Mesendoderm (in vitro differentiated cells): ENCODE measurements around the gene ARHGAP28.

Experiments
- DNase-seq: peaks from one replicate; pipeline ENCODE4 v3.0.0; 2013
- H2AK5ac ChIP-seq: 2 replicates; pipeline ENCODE4 v1.6.1; 2013; ENCODE audit warnings: low read length, inconsistent platforms
- H2BK120ac ChIP-seq: 2 replicates; pipeline ENCODE4 v1.6.1; 2013; ENCODE audit warnings: low read depth, mild to moderate bottlenecking, low read length, moderate library complexity, mixed read lengths
- H2BK15ac ChIP-seq: replicated peaks from 2 replicates; pipeline ENCODE4 v1.6.1; 2013; ENCODE audit warnings: low read depth, mild to moderate bottlenecking, moderate library complexity
- H2BK5ac ChIP-seq: 2 replicates; pipeline ENCODE4 v1.6.1; 2013; ENCODE audit warnings: low read length, inconsistent platforms
- H3K18ac ChIP-seq: 2 replicates; pipeline ENCODE4 v1.6.1; 2013; ENCODE audit warnings: mild to moderate bottlenecking, low read length, mixed read lengths
- H3K23ac ChIP-seq: one replicate; pipeline ENCODE4 v1.6.1; 2013; ENCODE audit warnings: low read length
- H3K27ac ChIP-seq: 2 replicates; pipeline ENCODE4 v1.5.1; 2013; ENCODE audit warnings: low read depth, mild to moderate bottlenecking, inconsistent platforms, low read length, moderate library complexity
- H3K27me3 ChIP-seq: 2 replicates; pipeline ENCODE4 v1.6.1; 2013; ENCODE audit warnings: low read length, control low read depth, mild to moderate bottlenecking, inconsistent platforms; ENCODE audit not compliant: insufficient read depth, poor library complexity
- H3K36me3 ChIP-seq: 2 replicates; pipeline ENCODE4 v1.6.1; 2013; ENCODE audit warnings: low read length, inconsistent platforms; ENCODE audit not compliant: control insufficient read depth, insufficient read depth
- H3K4ac ChIP-seq: one replicate; pipeline ENCODE4 v1.6.1; 2013; ENCODE audit warnings: low read depth, mild to moderate bottlenecking, low read length, moderate library complexity
- H3K4me1 ChIP-seq: 2 replicates; pipeline ENCODE4 v1.6.1; 2013; ENCODE audit warnings: low read depth, low read length, inconsistent platforms; ENCODE audit not compliant: control insufficient read depth
- H3K4me2 ChIP-seq: 2 replicates; pipeline ENCODE4 v1.6.1; 2013; ENCODE audit warnings: low read length
- H3K4me3 ChIP-seq: 2 replicates; pipeline ENCODE4 v1.5.1; 2013; ENCODE audit warnings: mild to moderate bottlenecking, low read length
- H3K56ac ChIP-seq: one replicate; pipeline ENCODE4 v1.6.1; 2013; ENCODE audit warnings: low read length
- H3K79me1 ChIP-seq: 2 replicates; pipeline ENCODE4 v1.6.1; 2013; ENCODE audit warnings: low read length, inconsistent platforms
- H3K79me2 ChIP-seq: 2 replicates; pipeline ENCODE4 v1.6.1; 2013; ENCODE audit warnings: mild to moderate bottlenecking, low read length; ENCODE audit not compliant: control insufficient read depth, insufficient read depth
- H3K9ac ChIP-seq: 2 replicates; pipeline ENCODE4 v1.6.1; 2013; ENCODE audit warnings: low read length, inconsistent platforms
- H4K5ac ChIP-seq: one replicate; pipeline ENCODE4 v1.6.1; 2013; ENCODE audit warnings: low read length
- H4K8ac ChIP-seq: one replicate; pipeline ENCODE4 v1.6.1; 2013; ENCODE audit warnings: low read depth, mild to moderate bottlenecking, control low read depth, low read length, moderate library complexity
- WGBS: extraction: QIAGEN DNeasy Blood & Tissue Kit; methylation state at CpG from one replicate; pipeline ENCODE4 v1.1.7; 2013; ENCODE audit warnings: low lambda C conversion rate, missing lambda C conversion rate; ENCODE audit not compliant: insufficient coverage; ENCODE audit errors: extremely low coverage; 5-methylcytosine and 5-hydroxymethylcytosine counted together

ARHGAP28 gene

DNA sequence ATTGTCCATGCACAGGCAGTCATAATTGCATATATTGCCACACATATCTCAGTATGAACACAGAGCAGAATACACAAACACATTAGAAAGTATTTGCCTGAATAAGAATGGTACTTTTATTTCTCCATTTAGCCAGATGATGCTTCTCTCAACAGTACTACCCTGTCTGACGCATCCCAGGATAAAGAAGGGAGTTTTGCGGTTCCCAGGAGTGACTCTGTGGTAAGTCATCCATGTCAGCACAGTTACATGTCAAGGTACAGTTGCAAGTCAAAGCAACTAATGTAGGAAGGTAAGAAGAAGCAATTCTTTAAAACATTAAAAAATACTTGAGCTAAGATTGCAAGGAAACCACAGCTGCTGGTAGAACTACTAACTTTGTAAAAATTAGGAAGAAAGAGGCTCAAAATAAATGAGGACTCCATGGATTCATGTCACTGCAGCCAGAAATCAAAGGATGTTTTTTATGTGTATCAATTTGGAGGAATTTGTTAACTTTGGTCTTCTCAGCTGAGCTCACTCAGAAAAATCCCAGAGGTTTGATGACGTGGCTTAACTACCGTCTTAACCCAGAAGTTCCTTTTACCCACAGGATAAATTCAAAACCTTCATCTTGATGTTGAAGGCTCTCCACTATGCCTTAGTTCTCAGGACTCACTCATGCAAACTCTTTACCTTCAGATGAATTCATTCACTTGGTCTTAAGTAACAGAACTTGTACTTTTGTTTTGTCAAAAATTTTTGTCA, 130.3 kb downstream of the ARHGAP28 start:
- H3K36me3 ChIP-seq, result no peaks in the 10 kb centered on the region
- no peaks in the 10 kb centered on the region for H3K79me2 ChIP-seq
- H3K27ac ChIP-seq, result no peak overlapping the region
- H2BK120ac ChIP-seq, result no peak overlapping the region
- no peak overlapping the region for H3K56ac ChIP-seq
- H2BK15ac ChIP-seq, result no peak overlapping the region
- H4K5ac ChIP-seq, result no peak overlapping the region
- H2BK5ac ChIP-seq, result no peak overlapping the region
- H2AK5ac ChIP-seq, result no peak overlapping the region
- no peak overlapping the region for H3K23ac ChIP-seq
- H3K79me1 ChIP-seq, result no peaks in the 10 kb centered on the region
- no peak overlapping the region for H3K4me2 ChIP-seq
- no peak overlapping the region for H3K4ac ChIP-seq
- H3K9ac ChIP-seq, result no peak overlapping the region
- no peak overlapping the region for H3K4me3 ChIP-seq
- no peak overlapping the region for H4K8ac ChIP-seq
- H3K18ac ChIP-seq, result no peak overlapping the region
- WGBS, result no CpG with 5 or more reads among the region's 4 CpGs
- H3K27me3 ChIP-seq, result no peaks in the 10 kb centered on the region
- peaks cover 12% of the 10 kb centered on the region for H3K4me1 ChIP-seq
- no peak for DNase-seq

GRCh38 chr18:6860804-6861448, 131.4 kb downstream of the ARHGAP28 start:
- H2BK120ac ChIP-seq, result no peak overlapping the region
- H2AK5ac ChIP-seq, result no peak overlapping the region
- no peak overlapping the region for H3K4me3 ChIP-seq
- H3K56ac ChIP-seq, result no peak overlapping the region
- WGBS, result no CpG with 5 or more reads among the region's 4 CpGs
- H4K8ac ChIP-seq, result no peak overlapping the region
- DNase-seq, result no peak
- no peak overlapping the region for H3K18ac ChIP-seq
- no peak overlapping the region for H2BK5ac ChIP-seq
- H3K23ac ChIP-seq, result no peak overlapping the region
- H3K79me1 ChIP-seq, result no peaks in the 10 kb centered on the region
- H3K27me3 ChIP-seq, result no peaks in the 10 kb centered on the region
- H3K9ac ChIP-seq, result no peak overlapping the region
- no peak overlapping the region for H3K4ac ChIP-seq
- peaks cover 12% of the 10 kb centered on the region for H3K4me1 ChIP-seq
- H3K27ac ChIP-seq, result no peak overlapping the region
- no peak overlapping the region for H3K4me2 ChIP-seq
- H3K79me2 ChIP-seq, result no peaks in the 10 kb centered on the region
- H3K36me3 ChIP-seq, result no peaks in the 10 kb centered on the region
- H2BK15ac ChIP-seq, result no peak overlapping the region
- no peak overlapping the region for H4K5ac ChIP-seq

- no peaks in the 10 kb centered on the region for H3K79me1 ChIP-seq
- no peak overlapping the region for H4K5ac ChIP-seq
- no peak overlapping the region for H3K4me3 ChIP-seq
- no peak overlapping the region for H2AK5ac ChIP-seq
- H3K4me2 ChIP-seq, result no peak overlapping the region
- H2BK5ac ChIP-seq, result no peak overlapping the region
- peaks cover 8% of the 10 kb centered on the region for H3K4me1 ChIP-seq
- H3K4ac ChIP-seq, result no peak overlapping the region
- H3K27ac ChIP-seq, result no peak overlapping the region
- no peak for DNase-seq
- no peak overlapping the region for H3K56ac ChIP-seq
- H3K79me2 ChIP-seq, result no peaks in the 10 kb centered on the region
- no peak overlapping the region for H4K8ac ChIP-seq
- H2BK15ac ChIP-seq, result no peak overlapping the region
- H3K18ac ChIP-seq, result no peak overlapping the region
- no peak overlapping the region for H3K23ac ChIP-seq
- no peak overlapping the region for H3K9ac ChIP-seq
- H3K36me3 ChIP-seq, result no peaks in the 10 kb centered on the region
- no peaks in the 10 kb centered on the region for H3K27me3 ChIP-seq
- H2BK120ac ChIP-seq, result no peak overlapping the region
Observed at GRCh38 chr18:6865251-6865650, 135.7 kb downstream of the ARHGAP28 start.

- WGBS, result no CpG with 5 or more reads among the region's 3 CpGs
- Histone ChIP-seq H3K79me2 (no peaks in the 10 kb centered on the region), H3K4me1 (no peaks in the 10 kb centered on the region)
Observed at GRCh38 chr18:6866552-6867085, 137.1 kb downstream of the ARHGAP28 start.

GRCh38 chr18:6868033-6868432, 138.5 kb downstream of the ARHGAP28 start:
- no peak overlapping the region for H3K27ac ChIP-seq
- H3K4me1 ChIP-seq, result no peaks in the 10 kb centered on the region
- H2BK5ac ChIP-seq, result no peak overlapping the region
- no peak overlapping the region for H2BK120ac ChIP-seq
- H4K5ac ChIP-seq, result no peak overlapping the region
- H3K79me1 ChIP-seq, result no peaks in the 10 kb centered on the region
- H3K56ac ChIP-seq, result no peak overlapping the region
- no CpG with 5 or more reads among the region's 6 CpGs for WGBS
- no peak overlapping the region for H2AK5ac ChIP-seq
- H3K79me2 ChIP-seq, result no peaks in the 10 kb centered on the region
- H3K4ac ChIP-seq, result no peak overlapping the region
- H3K4me3 ChIP-seq, result no peak overlapping the region
- no peak for DNase-seq
- H2BK15ac ChIP-seq, result no peak overlapping the region
- no peaks in the 10 kb centered on the region for H3K27me3 ChIP-seq
- no peaks in the 10 kb centered on the region for H3K36me3 ChIP-seq
- no peak overlapping the region for H3K9ac ChIP-seq
- no peak overlapping the region for H3K23ac ChIP-seq
- H3K18ac ChIP-seq, result no peak overlapping the region
- no peak overlapping the region for H4K8ac ChIP-seq
- no peak overlapping the region for H3K4me2 ChIP-seq

More at GRCh38 chr18:6866552-6867085, 137.1 kb downstream of the ARHGAP28 start:
- no peak overlapping the region for H4K8ac ChIP-seq
- H3K4ac ChIP-seq, result no peak overlapping the region
- no peak overlapping the region for H2BK120ac ChIP-seq
- H3K18ac ChIP-seq, result no peak overlapping the region
- no peak overlapping the region for H2AK5ac ChIP-seq
- H4K5ac ChIP-seq, result no peak overlapping the region
- DNase-seq, result no peak
- H3K27ac ChIP-seq, result no peak overlapping the region
- H2BK5ac ChIP-seq, result no peak overlapping the region
- no peak overlapping the region for H3K23ac ChIP-seq
- no peak overlapping the region for H3K56ac ChIP-seq
- no peak overlapping the region for H3K9ac ChIP-seq
- H3K27me3 ChIP-seq, result no peaks in the 10 kb centered on the region
- no peak overlapping the region for H3K4me2 ChIP-seq
- H3K4me3 ChIP-seq, result no peak overlapping the region
- no peak overlapping the region for H2BK15ac ChIP-seq
- H3K36me3 ChIP-seq, result no peaks in the 10 kb centered on the region
- H3K79me1 ChIP-seq, result no peaks in the 10 kb centered on the region
